DMS153 treated with DMSO at 0.1 percent for 48 hours (cell line): ENCODE data around the gene PCYT1B.
"Not testable (repeated sequence)": the region's sequence is repeated elsewhere in the genome, so short reads cannot be mapped to it uniquely, and the experiment has no call there.

Source experiments
- DNase-seq: peaks from one replicate; lab custom pipeline; 2025; ENCODE audit not compliant: unreplicated experiment; lab: John Stamatoyannopoulos, UW

The PCYT1B gene

GRCh38 chrX:24646745-24647182, 383 bp downstream of the PCYT1B start:
- DNase-seq, result no peak

DNA sequence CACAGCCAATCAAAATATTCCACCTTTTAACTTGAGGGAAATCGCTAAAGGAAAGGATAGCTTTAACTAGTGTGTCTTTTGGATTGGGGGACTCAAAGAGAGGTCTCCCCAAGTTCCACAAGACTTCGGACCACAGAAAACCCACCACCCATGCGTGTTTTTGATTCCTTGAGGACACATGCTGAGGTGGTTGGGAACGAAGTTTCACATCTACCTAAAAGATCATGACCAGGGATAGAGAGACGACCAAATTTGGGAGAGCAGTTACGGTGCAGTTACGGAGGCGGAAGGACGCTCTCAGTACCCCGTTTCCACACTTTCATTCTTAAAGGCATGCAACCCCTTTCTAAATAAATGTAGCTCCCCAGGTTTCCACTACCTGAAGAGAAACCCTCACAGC, 1.1 kb downstream of the PCYT1B start:
- no peak for DNase-seq

DNA sequence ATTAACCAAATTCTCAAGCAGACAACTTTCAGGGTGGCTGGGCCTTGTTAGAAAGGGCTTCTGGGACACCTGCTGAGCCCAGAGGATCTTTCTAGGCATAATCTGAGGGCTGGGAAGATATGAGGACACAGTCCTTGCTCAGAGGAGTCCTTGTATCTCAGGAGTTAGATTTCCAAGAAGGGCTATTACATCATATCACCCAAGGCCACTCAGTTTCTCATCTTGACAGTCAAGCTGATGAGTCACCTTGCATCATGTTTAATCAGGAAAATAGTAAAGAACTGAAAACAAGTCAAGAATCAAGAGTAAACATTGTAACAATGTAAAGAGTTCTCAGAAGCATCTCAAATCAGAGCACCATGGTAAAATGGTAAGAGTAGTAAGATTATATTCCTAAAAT, 4.0 kb downstream of the PCYT1B start:
- no peak for DNase-seq

DNA sequence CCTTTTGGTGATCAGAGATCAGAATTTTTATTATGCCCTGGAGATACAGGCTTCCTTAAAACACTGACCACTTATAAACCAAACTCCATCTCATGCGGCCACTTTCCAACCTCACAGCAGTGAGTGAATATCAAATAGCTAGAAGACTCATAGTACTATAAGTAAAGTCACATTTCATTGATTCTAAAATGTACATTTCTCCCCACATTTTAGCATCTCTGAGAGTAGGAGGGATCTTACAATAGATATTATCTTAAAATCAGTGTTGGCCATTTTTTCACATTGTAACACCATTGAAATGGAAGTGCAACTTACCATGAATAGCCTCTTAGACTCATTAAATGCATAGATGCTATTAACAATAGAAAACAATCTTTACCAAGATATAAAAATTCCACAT, 17.4 kb downstream of the PCYT1B start:
- no peak for DNase-seq

DNA sequence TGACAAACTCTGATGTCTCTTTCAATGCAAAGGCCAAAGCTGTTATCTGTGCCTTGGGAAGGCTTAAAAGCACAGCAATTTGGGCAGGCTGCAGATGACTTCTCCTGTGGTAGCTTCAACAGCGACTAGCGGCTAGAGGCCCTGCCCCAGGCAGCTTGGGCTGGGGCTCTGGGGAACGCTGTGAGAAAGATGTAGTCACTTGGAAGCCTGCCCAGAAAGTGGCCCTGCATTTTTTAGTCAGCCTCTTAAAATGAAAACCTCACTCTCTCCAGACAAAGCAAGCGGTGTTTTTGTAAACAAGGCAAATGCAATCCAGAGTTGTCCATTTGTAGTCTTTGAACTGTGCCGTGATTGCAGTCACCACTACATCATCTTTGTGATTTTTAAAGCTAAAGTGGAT, 27.5 kb downstream of the PCYT1B start:
- peak; percentile 17 for DNase-seq

- DNase-seq, result no peak
Observed at GRCh38 chrX:24610516-24610915, 36.6 kb downstream of the PCYT1B start.

DNA sequence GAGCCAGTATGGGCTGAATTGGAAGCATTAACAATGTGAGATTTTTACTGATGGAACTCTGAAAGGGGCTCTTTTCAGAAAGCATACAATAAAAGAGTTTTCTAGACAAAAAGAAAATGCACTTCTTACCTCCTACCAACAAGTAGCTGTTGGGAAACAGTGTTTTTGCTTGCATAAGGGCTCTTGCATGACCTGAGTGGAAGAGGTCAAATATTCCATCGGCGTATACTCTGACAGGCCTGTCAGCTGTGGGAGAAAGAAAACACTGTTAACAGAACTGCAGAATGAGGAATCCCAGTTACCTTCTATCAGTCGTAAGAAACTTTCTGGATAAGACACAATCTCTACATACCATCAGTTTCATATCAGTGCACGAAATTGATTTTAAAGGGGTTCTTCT, 39.5 kb downstream of the PCYT1B start:
- no peak for DNase-seq

DNA sequence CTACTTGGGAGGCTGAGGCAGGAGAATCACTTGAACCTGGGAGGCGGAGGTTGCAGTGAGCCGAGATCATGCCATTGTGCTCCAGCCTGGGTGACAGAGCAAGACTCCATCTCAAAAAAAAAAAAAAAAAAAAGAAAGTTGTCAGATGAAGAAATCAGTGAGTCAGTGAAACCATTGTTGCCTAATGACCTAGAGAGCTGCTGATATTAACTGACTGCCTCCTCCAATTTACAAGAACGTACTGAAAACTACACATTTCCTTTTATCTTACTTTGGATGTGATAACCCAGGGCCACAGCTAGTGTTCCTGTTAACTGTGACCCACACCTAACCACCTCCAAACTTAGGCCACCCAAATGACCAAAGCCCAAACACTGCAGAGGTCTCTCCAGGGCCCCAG, 41.2 kb downstream of the PCYT1B start:
- not testable (repeated sequence) for DNase-seq

- DNase-seq, result no peak
Observed at GRCh38 chrX:24603191-24603590, 44.0 kb downstream of the PCYT1B start.

GRCh38 chrX:24601858-24602257, 45.3 kb downstream of the PCYT1B start:
- no peak for DNase-seq

DNA sequence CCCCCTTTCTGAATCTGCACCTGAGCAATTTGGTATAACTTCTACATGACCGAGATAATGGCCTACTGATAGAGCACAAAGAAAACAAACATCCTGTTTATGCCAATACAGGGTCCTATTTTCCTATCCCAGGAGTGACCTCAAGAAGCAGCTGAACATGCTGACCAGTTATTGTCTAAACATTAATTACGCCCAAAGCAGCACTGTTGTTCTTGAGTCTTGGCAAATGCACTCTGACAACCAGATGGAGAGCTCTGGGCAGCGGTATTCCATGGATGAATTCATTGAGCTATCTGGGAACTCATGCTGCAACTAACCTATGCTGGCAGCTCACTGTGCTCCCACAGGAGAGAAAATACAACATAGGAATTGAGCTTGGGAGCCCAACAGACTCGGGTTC, 52.6 kb downstream of the PCYT1B start:
- no peak for DNase-seq

DNA sequence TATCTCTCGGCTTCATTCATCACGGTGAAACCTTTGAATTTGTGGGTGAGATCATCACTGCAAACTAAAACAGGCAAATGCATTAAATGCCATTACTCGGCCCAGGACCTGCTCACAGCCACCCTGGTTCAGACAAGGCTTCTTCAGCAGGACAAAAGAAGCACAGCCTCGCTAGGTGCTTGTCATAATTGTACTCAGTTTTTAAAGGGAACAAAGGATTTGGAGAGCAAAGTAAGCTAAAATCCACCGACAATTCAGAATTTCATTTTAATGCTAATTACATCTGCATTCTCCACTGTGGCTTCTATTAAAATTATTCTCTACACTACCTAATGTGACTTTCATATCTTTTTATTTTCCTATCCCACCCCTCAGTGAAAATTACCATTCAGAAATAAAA, 57.0 kb downstream of the PCYT1B start:
- DNase-seq, result no peak

DNA sequence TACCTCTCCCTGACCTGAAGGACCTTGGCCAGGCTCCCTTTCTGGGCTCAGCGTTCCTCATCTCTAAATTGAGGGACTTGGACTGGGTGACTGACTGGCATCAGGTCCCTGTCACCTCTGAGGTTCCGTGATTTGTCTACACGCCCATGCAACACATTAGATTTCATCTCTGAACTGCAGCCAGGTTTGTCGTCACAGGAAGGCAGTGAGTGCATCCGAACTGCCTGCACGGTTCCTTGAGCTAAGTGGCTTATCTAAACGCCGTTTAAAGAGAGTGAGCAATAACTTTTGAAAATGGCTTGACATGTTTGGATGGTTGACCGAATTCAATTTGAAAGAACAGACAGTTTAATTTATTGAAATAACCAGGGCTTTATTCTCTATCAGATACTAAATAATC, 70.1 kb downstream of the PCYT1B start:
- no peak for DNase-seq

GRCh38 chrX:24575496-24575895, 71.7 kb downstream of the PCYT1B start:
- DNase-seq, result no peak

DNA sequence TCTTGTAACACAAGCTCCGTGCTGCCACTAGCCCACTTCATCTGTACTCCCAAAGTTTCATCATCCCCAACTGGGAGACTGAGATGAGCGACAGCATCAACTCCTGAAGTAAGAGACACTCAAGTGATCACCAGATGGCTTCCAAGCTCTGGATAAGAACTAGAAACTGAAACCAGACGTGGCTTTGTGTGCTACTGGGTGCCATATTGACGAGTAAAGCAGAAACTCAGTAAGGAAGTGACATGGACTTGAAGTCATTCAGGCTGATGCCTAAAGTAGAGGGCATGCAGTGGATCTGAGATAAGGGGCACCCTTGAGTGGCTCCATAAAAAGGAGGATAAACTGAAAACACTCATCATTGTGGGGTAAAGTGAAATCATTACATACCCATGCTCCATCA, 72.4 kb downstream of the PCYT1B start:
- DNase-seq, result no peak

DNA sequence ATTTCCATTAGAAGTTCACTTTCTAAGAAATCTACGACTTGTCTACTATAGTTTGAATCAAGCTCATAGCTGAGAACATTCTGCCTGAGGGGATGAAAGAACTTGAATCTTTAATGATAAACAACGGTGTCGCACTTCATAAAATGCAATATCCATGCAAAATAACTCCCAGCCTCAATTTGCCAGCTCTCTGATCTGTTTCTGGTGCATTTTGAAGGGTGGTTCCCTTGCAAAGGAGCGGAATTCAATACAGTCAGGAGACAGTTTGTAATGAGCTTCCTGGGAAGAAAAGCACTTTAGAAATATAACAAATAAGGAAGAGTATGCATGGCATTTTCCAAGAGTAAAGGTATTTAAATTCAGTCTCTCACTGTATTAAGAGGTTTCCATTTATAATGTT, 80.0 kb downstream of the PCYT1B start:
- no peak for DNase-seq

DNA sequence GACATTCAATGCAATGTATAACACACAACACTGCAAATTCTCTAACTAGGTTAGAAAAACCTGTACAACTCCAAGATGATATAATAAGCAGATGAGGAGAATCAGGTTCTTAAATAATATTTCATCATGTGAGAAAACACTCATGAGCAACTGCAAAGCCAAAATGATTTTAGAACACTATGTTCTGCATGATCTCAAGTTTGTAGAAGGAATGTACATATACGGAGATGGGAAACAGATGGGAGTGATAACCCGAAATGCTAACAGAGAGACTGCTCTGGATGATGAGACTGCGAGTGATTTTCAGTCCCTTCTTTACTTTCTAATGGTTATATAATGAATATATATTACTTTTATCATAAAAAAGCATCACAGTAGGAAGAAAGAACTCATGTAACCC, 80.9 kb downstream of the PCYT1B start:
- no peak for DNase-seq

DNA sequence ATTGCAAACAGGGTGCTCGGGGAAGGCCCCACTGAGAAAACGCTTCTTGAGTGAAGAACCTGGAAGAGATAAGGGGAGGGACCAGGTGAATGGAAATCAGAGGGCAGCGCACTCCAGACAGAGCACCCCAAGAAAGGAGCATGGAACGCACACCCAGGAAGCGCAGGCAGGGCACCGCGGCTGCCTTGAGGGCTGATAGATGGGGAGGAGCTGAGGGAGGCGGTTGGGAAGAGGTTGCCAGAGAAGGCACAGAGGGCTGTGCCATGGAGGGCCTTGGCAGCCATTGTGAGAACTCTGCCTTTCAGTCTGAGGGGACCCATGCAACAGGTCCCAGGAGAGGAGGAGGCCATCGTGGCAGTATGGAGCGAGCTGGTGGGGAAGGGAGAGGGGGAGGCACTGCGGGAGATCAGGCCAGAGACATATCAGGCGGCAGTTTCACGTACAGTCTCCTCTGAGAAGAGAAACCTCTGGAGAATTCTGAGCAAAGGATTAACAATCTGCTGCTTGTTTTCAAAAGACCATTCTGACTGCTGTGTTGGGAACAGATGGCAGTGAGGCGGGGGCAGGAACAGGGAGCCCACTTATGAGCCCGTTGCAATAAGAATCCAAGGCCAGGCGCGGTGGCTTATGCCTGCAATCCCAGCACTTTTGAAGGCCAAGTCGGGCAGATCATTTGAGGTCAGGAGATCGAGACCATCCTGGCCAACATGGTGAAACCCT, 83.7 kb downstream of the PCYT1B start:
- DNase-seq, result no peak

- no peak for DNase-seq
Observed at GRCh38 chrX:24561121-24561520, 86.0 kb downstream of the PCYT1B start.

DNA sequence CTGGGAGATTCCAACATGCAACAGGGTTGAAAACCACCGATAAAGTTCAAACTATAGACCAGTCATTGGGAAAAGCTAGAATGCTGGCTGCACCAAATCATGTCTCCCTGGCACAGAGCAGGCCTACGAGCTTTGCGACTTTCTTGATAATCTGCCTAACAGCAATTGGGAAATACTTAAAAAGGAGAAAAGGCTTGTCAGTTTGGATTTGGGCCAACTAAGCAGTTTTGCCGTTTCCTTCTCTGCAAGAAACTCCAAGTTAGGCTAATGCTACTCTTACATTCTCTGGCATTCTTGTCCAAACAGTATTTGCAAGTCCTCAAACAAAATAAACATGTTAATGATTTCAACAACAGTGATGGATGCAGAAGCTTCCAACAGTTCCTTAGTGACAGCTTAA, 94.1 kb downstream of the PCYT1B start:
- DNase-seq, result no peak

DNA sequence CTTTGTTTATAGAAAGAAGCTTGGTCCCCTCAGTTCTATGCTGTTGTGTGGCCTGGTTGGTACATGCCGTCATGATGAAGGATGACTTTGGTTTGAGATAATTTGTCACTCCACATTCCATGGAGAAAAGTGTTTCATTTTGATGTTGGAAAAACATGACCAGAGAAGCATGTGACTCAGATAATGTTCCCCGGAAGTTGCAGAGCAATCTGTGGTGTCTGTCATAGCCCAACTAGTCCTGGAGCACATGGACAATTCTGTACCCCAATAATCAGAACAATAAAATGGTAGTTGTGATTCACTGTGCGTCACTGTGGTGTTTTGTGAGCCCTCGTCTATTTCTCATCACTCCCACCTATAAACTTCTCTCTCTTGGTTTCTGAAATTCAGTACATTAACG, 97.0 kb downstream of the PCYT1B start:
- no peak for DNase-seq

- no peak for DNase-seq
Observed at GRCh38 chrX:24547961-24548360, 99.2 kb downstream of the PCYT1B start.

GRCh38 chrX:24542756-24543155, 104.4 kb downstream of the PCYT1B start:
- no peak for DNase-seq
